ENCODE results near the gene ALKBH2.

ALKBH2 gene

DNA sequence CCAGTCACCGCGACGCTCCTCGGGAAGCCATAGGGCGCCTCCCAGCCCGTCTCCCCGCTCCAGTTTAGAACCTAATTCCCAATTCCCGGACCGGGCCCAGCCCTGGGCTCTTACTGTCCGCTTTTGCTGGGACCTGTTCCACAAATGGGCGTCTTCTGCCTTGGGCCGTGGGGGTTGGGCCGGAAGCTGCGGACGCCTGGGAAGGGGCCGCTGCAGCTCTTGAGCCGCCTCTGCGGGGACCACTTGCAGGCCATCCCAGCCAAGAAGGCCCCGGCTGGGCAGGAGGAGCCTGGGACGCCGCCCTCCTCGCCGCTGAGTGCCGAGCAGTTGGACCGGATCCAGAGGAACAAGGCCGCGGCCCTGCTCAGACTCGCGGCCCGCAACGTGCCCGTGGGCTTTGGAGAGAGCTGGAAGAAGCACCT lies 4.9 kb upstream of the ALKBH2 start:
- no peaks in the 10 kb centered on the region for H3K27me3 ChIP-seq (ENCODE audit: insufficient read depth, poor library complexity, severe bottlenecking)
- peak overlapping the region; percentile 95 for H3K27ac ChIP-seq (replicated peaks)
- no peak for TF ChIP-seq POLR2AphosphoS5 (IDR thresholded peaks at IDR 0.05; ENCODE audit: low read depth)
- TF ChIP-seq, protein P1, sequence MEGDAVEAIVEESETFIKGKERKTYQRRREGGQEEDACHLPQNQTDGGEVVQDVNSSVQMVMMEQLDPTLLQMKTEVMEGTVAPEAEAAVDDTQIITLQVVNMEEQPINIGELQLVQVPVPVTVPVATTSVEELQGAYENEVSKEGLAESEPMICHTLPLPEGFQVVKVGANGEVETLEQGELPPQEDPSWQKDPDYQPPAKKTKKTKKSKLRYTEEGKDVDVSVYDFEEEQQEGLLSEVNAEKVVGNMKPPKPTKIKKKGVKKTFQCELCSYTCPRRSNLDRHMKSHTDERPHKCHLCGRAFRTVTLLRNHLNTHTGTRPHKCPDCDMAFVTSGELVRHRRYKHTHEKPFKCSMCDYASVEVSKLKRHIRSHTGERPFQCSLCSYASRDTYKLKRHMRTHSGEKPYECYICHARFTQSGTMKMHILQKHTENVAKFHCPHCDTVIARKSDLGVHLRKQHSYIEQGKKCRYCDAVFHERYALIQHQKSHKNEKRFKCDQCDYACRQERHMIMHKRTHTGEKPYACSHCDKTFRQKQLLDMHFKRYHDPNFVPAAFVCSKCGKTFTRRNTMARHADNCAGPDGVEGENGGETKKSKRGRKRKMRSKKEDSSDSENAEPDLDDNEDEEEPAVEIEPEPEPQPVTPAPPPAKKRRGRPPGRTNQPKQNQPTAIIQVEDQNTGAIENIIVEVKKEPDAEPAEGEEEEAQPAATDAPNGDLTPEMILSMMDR (IDR thresholded peaks at IDR 0.05; ENCODE audit: insufficient read depth, low read length), result no peak
- no peak for DNase-seq (ENCODE audit: low read depth in 1 of 2, low spot score in 1 of 2)
- H3K4me3 ChIP-seq (replicated peaks; ENCODE audit: insufficient read depth, low read length), result peak overlapping the region; percentile 91

DNA sequence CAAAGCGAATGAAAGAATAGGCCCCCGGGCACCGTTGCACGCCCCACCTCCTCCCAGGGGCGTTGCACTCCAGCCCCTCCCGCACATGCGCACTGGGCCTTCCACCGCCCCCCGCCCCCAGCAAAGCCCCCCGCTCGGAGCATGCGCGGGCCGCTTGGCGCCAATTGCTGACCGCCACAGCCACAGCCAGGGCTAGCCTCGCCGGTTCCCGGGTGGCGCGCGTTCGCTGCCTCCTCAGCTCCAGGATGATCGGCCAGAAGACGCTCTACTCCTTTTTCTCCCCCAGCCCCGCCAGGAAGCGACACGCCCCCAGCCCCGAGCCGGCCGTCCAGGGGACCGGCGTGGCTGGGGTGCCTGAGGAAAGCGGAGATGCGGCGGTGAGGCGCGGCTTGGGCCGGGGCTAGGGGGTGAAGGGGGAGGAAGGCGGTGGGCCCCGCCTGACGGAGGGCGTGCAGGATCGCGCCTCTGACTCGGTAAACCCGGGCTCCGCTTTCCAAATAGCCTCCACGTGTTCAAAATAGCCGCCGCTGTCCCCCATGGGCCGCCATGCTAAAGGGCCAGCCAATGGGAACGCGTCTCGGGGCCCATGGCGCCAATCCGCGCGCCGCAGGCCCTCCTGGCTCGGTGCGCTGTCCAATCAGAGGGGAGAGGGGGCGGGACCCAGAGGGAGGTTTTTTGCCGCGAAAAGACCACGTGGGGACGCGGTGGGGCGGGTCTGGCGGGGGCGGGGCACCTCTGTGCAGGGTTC lies 4.3 kb upstream of the ALKBH2 start, which contains the start of gene UNG:
UNG (plus strand) TSS at position 163 of the 748 bp plus-strand sequence; CDS start at position 246, 83 bp downstream.
- Histone ChIP-seq H3K27me3 (ENCODE audit: insufficient read depth, poor library complexity, severe bottlenecking) (no peaks in the 10 kb centered on the region), H3K4me3 (replicated peaks; ENCODE audit: insufficient read depth, low read length) (peak within 1 kb of the TSS; percentile 91), H3K27ac (replicated peaks) (peak within 1 kb of the TSS; percentile 95)
- DNase-seq (ENCODE audit: low read depth in 1 of 2, low spot score in 1 of 2), result peak; percentile 86 to 96
- TF ChIP-seq, protein P2, sequence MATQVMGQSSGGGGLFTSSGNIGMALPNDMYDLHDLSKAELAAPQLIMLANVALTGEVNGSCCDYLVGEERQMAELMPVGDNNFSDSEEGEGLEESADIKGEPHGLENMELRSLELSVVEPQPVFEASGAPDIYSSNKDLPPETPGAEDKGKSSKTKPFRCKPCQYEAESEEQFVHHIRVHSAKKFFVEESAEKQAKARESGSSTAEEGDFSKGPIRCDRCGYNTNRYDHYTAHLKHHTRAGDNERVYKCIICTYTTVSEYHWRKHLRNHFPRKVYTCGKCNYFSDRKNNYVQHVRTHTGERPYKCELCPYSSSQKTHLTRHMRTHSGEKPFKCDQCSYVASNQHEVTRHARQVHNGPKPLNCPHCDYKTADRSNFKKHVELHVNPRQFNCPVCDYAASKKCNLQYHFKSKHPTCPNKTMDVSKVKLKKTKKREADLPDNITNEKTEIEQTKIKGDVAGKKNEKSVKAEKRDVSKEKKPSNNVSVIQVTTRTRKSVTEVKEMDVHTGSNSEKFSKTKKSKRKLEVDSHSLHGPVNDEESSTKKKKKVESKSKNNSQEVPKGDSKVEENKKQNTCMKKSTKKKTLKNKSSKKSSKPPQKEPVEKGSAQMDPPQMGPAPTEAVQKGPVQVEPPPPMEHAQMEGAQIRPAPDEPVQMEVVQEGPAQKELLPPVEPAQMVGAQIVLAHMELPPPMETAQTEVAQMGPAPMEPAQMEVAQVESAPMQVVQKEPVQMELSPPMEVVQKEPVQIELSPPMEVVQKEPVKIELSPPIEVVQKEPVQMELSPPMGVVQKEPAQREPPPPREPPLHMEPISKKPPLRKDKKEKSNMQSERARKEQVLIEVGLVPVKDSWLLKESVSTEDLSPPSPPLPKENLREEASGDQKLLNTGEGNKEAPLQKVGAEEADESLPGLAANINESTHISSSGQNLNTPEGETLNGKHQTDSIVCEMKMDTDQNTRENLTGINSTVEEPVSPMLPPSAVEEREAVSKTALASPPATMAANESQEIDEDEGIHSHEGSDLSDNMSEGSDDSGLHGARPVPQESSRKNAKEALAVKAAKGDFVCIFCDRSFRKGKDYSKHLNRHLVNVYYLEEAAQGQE (IDR thresholded peaks at IDR 0.05; ENCODE audit: insufficient replicate concordance, low read depth), result peak; percentile 15
- no peak for TF ChIP-seq SPI1 (IDR thresholded peaks at IDR 0.05; ENCODE audit: borderline replicate concordance, low read depth)
- peak; percentile 66 for TF ChIP-seq POLR2AphosphoS5 (IDR thresholded peaks at IDR 0.05; ENCODE audit: low read depth)

DNA sequence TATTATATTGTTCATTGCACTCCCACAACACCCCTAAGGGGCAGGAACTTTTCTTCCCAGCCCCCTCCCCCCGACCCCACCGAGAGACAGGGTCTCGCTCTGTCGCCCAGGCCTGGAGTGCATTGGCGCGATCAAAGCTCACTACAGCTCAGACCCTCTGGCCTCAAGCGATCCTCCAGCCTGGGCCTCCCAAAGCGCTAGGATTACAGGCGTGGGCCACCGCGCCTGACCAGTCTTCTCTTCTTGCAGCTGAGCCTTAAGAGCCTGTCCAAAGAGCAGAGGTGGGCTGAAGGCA lies 3.8 kb upstream of the ALKBH2 start:
- Histone ChIP-seq H3K27me3 (ENCODE audit: insufficient read depth, poor library complexity, severe bottlenecking) (no peaks in the 10 kb centered on the region), H3K27ac (replicated peaks) (peak overlapping the region; percentile 95), H3K4me3 (replicated peaks; ENCODE audit: insufficient read depth, low read length) (peak overlapping the region; percentile 91)
- TF ChIP-seq, protein P2 (IDR thresholded peaks at IDR 0.05; ENCODE audit: insufficient replicate concordance, low read depth), result no peak
- TF ChIP-seq SPI1 (IDR thresholded peaks at IDR 0.05; ENCODE audit: borderline replicate concordance, low read depth) (no peak), GABPA (IDR thresholded peaks at IDR 0.05; ENCODE audit: low read depth) (no peak), POLR2AphosphoS5 (IDR thresholded peaks at IDR 0.05; ENCODE audit: low read depth) (no peak)
- TF ChIP-seq, protein P1 (IDR thresholded peaks at IDR 0.05; ENCODE audit: insufficient read depth, low read length), result no peak
- no peak for DNase-seq (ENCODE audit: low read depth in 1 of 2, low spot score in 1 of 2)

DNA sequence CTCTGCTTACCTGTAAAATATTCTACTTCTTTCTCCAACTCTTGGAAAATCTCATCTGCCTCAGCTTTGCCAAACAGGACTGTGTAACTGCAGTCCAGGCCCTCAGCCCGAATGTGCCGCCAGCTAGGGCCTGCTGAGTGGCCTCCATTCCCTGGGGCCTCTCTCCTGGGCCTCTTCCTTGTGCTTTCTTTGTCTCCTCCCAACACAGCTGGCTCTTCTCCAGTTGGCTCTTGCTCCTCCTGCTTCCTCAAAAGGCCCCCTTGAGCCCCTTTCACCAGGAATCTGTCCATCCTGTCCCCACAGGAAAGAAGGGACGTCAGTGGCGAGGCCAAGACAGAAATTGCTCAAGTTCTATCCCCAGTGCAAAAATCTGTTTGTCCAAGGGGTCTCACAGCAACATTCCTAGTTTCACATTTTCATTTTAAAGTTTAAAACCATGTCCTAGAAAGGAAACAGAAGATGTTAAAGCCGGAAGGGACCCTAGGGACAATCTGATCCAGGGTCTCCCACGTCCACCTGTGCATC lies 713 bp downstream of the ALKBH2 start:
- peak overlapping the region; percentile 59 for H3K27ac ChIP-seq (replicated peaks)
- TF ChIP-seq, protein P1 (IDR thresholded peaks at IDR 0.05; ENCODE audit: insufficient read depth, low read length), result no peak
- TF ChIP-seq POLR2AphosphoS5 (IDR thresholded peaks at IDR 0.05; ENCODE audit: low read depth) (no peak), GABPA (IDR thresholded peaks at IDR 0.05; ENCODE audit: low read depth) (no peak), SPI1 (IDR thresholded peaks at IDR 0.05; ENCODE audit: borderline replicate concordance, low read depth) (no peak)
- TF ChIP-seq, protein P2 (IDR thresholded peaks at IDR 0.05; ENCODE audit: insufficient replicate concordance, low read depth), result no peak
- H3K4me3 ChIP-seq (replicated peaks; ENCODE audit: insufficient read depth, low read length), result peak overlapping the region; percentile 54
- H3K27me3 ChIP-seq (ENCODE audit: insufficient read depth, poor library complexity, severe bottlenecking), result no peaks in the 10 kb centered on the region
- peak in 1 of 2 experiments; percentile 43 for DNase-seq (ENCODE audit: low read depth in 1 of 2, low spot score in 1 of 2)

Data from HL-60 (cell line).